ENCODE results near the gene CC2D2A. TPM values are rescaled to one million over a fixed set of nuclear protein-coding genes. Genes with fewer than 3 reads are reported as not detected.

Gene CC2D2A
- total RNA-seq, 4 donors from 2014 or later = 8.7 to 25.6 (median 13.1) TPM

- TF ChIP-seq CTCF (IDR thresholded peaks at IDR 0.05; ENCODE audit: low read depth) = no peak
Observed at GRCh38 chr4:15547392-15547791, 77.7 kb downstream of the CC2D2A start.

- TF ChIP-seq CTCF (IDR thresholded peaks at IDR 0.05; ENCODE audit: low read depth) = no peak
Observed at GRCh38 chr4:15550491-15550890, 80.8 kb downstream of the CC2D2A start.

GRCh38 chr4:15551740-15552446 lies 82.2 kb downstream of the CC2D2A start:
- TF ChIP-seq CTCF (IDR thresholded peaks at IDR 0.05; ENCODE audit: low read depth) = no peak

GRCh38 chr4:15552557-15553362 lies 83.1 kb downstream of the CC2D2A start:
- no peak for TF ChIP-seq CTCF (IDR thresholded peaks at IDR 0.05; ENCODE audit: low read depth)

GRCh38 chr4:15556511-15557092 lies 86.9 kb downstream of the CC2D2A start:
- TF ChIP-seq CTCF (IDR thresholded peaks at IDR 0.05; ENCODE audit: low read depth) = no peak

GRCh38 chr4:15557786-15558550 lies 88.3 kb downstream of the CC2D2A start:
- no peak for TF ChIP-seq CTCF (IDR thresholded peaks at IDR 0.05; ENCODE audit: low read depth)

All from subcutaneous adipose tissue (tissue), 4 donors.